Keratinocyte (primary cell): ENCODE data around the gene RAB11A.

Experiments
- CTCF ChIP-seq, 3 experiments: IDR thresholded peaks in 1 of 3; conservative IDR thresholded peaks in 1 of 3; optimal IDR thresholded peaks in 1 of 3; 2 replicates in 2 of 3; 3 replicates in 1 of 3; pipeline versions ENCODE3 to v1.5.1; 2011; ENCODE audit warnings: low read length in 3 of 3, mild to moderate bottlenecking in 3 of 3, moderate library complexity in 2 of 3, control low read depth in 1 of 3, inconsistent platforms in 1 of 3; ENCODE audit not compliant: insufficient read depth in 2 of 3; ENCODE audit errors: extremely low read depth in 1 of 3
- EZH2 ChIP-seq: IDR thresholded peaks from one replicate; pipeline ENCODE4 v1.6.1; 2012; ENCODE audit warnings: inconsistent platforms, mild to moderate bottlenecking, low read length, moderate library complexity

- TF ChIP-seq CTCF (optimal IDR thresholded peaks at IDR 0.05 in 1 of 3, IDR thresholded peaks at IDR 0.05 in 1 of 3, conservative IDR thresholded peaks at IDR 0.05 in 1 of 3; ENCODE audit: extremely low read depth in 1 of 3, insufficient read depth in 2 of 3, low read length in 3 of 3) (no peak), EZH2 (no peak)
Measured at GRCh38 chr15:65939901-65940617, 70.8 kb downstream of the RAB11A start.
